Upper lobe of right lung (tissue), 1 donor: ENCODE results near the gene INPP5A. TPM values are rescaled to one million over a fixed set of nuclear protein-coding genes. Genes with fewer than 3 reads are reported as not detected.

Experiments
- ATAC-seq: fragments of 200-7000 bp; cut with Tn5 transposase; one replicate; pipeline ENCODE4 v1.9.1; 2020; ENCODE audit warnings: mild to moderate bottlenecking, moderate library complexity
- DNase-seq: peaks from one replicate; pipeline ENCODE4 v3.0.0-alpha.2; 2020
- H3K27ac ChIP-seq: fragments of 200-600 bp; one replicate; pipeline ENCODE4 v1.8.0; 2022
- H3K27me3 ChIP-seq: fragments of 200-600 bp; one replicate; pipeline ENCODE4 v1.8.0; 2022; ENCODE audit warnings: mild to moderate bottlenecking
- H3K36me3 ChIP-seq: fragments of 200-600 bp; one replicate; pipeline ENCODE4 v1.8.0; 2022
- H3K4me1 ChIP-seq: fragments of 200-600 bp; one replicate; pipeline ENCODE4 v1.8.0; 2022
- H3K4me3 ChIP-seq: fragments of 200-600 bp; one replicate; pipeline ENCODE4 v1.8.0; 2022; ENCODE audit warnings: mild to moderate bottlenecking
- H3K9me3 ChIP-seq: fragments of 200-600 bp; one replicate; pipeline ENCODE4 v1.8.0; 2022
- intact Hi-C: fragments of 100-400 bp; cut with DNase I; formaldehyde crosslinking; loops from one replicate; pipeline ENCODE4 v1.11.0; 2022
- total RNA-seq: library from RNA; stranded (reverse); fragmentation: NEBNext Ultra II Directional; extraction: Animal tissue kit (Norgen Biotek cat#: 25700); gene quantifications from one replicate; pipeline ENCODE4 v1.2.1, GENCODE V29; 2021
- TF ChIP-seq, protein P1 (sequence below): fragments of 200-600 bp; IDR thresholded peaks from one replicate; pipeline ENCODE4 v1.8.0; 2022; ENCODE audit warnings: antibody characterized with exemption
- donor health status: DM: no; HTN: yes; CAD: no; lungs with severe emphysema.

The INPP5A gene
- total RNA-seq, 1 donor from 2014 or later: 38.3 TPM

DNA sequence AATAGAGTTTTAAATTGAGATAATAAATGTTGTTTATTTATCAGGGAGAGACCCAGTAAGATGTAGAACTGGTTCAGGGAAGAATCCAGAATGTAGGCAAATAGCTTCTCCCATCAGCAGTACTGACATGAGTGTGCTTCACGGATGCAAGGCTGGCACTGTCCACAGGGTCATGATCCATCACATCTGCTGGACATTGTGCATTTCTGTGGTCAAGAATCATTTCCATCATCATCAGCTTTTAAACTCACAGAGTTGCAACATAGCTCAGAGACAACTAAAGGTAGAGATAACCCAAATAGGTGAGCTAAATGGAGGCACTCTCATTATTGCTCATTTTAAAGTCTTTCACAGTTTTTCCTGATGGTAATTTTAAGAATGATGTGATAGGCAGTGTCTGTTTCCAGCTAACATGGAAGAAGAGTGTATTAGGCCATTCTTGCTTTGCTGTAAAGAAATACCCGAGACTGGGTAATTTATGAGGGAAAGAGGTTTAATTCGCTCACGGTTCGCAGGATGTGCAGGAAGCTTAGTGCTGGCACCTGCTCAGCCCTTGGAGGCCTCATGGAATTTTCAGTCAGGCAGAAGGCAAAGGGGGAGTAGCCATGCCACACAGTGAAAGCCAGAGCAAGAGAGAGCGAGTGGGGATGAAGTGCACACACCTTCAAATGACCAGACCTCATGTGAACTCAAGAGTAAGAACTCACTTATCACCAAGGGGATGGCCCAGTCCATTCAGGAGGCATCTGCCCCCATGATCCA is 80.8 kb downstream of the INPP5A start:
- intact Hi-C loops: no loop called here
- Histone ChIP-seq H3K27ac (no peak overlapping the region), H3K9me3 (peaks cover 10% of the 10 kb centered on the region), H3K4me3 (no peak overlapping the region), H3K36me3 (no peaks in the 10 kb centered on the region), H3K27me3 (no peaks in the 10 kb centered on the region), H3K4me1 (no peaks in the 10 kb centered on the region)
- ATAC-seq: no peak
- DNase-seq: no peak
- TF ChIP-seq, protein P1, sequence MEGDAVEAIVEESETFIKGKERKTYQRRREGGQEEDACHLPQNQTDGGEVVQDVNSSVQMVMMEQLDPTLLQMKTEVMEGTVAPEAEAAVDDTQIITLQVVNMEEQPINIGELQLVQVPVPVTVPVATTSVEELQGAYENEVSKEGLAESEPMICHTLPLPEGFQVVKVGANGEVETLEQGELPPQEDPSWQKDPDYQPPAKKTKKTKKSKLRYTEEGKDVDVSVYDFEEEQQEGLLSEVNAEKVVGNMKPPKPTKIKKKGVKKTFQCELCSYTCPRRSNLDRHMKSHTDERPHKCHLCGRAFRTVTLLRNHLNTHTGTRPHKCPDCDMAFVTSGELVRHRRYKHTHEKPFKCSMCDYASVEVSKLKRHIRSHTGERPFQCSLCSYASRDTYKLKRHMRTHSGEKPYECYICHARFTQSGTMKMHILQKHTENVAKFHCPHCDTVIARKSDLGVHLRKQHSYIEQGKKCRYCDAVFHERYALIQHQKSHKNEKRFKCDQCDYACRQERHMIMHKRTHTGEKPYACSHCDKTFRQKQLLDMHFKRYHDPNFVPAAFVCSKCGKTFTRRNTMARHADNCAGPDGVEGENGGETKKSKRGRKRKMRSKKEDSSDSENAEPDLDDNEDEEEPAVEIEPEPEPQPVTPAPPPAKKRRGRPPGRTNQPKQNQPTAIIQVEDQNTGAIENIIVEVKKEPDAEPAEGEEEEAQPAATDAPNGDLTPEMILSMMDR: no peak

DNA sequence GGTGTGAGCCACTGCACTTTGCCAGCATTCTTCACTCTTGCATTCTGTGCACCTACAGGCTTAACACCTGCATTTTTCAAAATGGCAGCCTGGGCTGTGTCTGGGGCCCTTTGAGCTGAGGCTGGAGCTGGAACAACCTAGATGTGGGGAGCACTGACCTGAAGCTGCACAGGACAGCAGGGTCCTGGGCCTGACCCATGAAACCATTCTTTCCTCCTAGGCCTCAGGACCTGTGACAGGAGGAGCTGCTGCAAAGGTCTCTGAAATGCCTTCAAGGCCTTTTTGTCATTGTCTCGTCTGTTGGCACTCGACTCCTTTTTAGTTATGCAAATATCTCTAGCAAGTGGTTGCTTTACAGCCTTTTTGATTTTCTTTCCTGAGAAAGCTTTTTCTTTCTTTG is 82.3 kb downstream of the INPP5A start:
- intact Hi-C loops: no loop called here
- no peaks in the 10 kb centered on the region for H3K27me3 ChIP-seq
- no peak overlapping the region for H3K27ac ChIP-seq
- peaks cover 2% of the 10 kb centered on the region for H3K4me1 ChIP-seq
- ATAC-seq (no peak), DNase-seq (no peak)
- H3K9me3 ChIP-seq: peaks cover 10% of the 10 kb centered on the region
- H3K4me3 ChIP-seq: no peak overlapping the region
- no peaks in the 10 kb centered on the region for H3K36me3 ChIP-seq
- TF ChIP-seq, protein P1: no peak

DNA sequence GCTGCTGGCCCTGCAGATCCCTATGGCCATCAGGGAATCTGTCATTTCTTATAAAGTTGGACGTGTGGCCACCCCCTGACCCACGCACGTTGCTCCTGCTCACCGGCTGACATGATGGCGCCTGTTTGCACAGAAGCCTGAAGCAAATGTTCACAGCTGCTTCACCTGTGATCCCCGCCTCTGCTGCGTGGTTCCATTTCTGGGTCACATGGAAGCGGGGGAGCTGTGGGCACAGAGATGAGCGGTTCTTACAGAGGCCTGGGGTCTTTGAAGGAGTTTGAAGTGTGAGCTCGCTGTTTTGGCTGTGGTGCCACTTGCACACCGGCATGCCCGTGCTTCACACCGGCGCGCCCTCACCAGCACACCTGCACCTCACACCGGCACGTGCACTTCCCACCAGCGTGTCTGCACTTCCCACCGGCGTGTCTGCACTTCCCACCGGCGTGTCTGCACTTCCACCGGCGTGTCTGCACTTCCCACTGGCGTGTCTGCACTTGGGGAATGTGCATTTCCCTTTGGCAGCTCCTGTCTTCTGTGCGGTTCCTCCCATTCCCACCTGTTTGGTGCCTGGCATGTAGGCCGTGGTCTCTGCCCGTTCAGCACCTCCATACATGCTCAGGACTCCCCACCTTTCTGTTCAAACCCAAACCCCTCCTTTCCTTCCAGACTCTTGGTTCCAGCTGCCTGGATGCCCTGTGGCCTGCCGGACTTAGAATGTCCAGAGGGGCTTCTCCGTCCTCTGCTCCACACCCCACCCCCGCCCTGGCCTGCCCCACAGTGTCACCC is 86.7 kb downstream of the INPP5A start:
- Histone ChIP-seq H3K4me1 (peaks cover 23% of the 10 kb centered on the region), H3K36me3 (no peaks in the 10 kb centered on the region), H3K27me3 (no peaks in the 10 kb centered on the region), H3K4me3 (no peak overlapping the region), H3K27ac (no peak overlapping the region), H3K9me3 (peaks cover 10% of the 10 kb centered on the region)
- DNase-seq (peak; percentile 35), ATAC-seq (no peak)
- intact Hi-C loops: no loop called here
- TF ChIP-seq, protein P1: no peak

DNA sequence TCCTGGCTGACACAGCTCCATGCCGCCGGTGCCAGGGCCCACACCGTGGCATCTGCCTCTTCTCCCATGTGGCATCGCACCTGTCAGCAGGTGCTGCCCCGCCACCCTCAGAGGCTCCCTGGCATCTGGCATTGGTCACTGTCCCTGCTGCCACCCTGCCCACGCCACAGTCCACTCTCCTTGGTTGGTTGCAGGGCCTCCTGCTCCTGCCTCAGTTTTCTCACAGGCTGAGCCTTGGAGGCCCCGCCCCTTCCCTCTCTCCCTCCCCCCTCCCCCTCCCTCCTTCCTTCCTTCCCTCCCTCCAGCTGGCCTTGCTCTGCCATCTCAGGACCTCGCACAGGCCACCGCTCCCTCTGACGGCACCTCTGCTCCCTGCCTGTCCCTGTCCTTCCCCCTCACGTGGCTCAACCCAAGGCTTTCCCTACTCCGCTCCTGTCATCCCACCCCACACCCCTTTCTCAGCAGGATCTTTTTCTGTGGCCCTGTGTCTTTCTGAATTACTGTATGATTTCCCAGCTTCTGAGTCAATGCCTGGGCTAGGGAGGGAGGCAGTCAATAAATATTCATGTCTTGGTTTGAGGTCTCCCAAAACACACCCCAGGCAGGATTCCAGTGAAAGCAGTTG is 87.4 kb downstream of the INPP5A start:
- Histone ChIP-seq H3K27ac (no peak overlapping the region), H3K9me3 (peaks cover 6% of the 10 kb centered on the region), H3K4me1 (peaks cover 28% of the 10 kb centered on the region), H3K36me3 (no peaks in the 10 kb centered on the region), H3K27me3 (no peaks in the 10 kb centered on the region), H3K4me3 (no peak overlapping the region)
- DNase-seq (peak; percentile 58), ATAC-seq (peak; percentile 19)
- intact Hi-C loops: no loop called here
- TF ChIP-seq, protein P1: no peak

DNA sequence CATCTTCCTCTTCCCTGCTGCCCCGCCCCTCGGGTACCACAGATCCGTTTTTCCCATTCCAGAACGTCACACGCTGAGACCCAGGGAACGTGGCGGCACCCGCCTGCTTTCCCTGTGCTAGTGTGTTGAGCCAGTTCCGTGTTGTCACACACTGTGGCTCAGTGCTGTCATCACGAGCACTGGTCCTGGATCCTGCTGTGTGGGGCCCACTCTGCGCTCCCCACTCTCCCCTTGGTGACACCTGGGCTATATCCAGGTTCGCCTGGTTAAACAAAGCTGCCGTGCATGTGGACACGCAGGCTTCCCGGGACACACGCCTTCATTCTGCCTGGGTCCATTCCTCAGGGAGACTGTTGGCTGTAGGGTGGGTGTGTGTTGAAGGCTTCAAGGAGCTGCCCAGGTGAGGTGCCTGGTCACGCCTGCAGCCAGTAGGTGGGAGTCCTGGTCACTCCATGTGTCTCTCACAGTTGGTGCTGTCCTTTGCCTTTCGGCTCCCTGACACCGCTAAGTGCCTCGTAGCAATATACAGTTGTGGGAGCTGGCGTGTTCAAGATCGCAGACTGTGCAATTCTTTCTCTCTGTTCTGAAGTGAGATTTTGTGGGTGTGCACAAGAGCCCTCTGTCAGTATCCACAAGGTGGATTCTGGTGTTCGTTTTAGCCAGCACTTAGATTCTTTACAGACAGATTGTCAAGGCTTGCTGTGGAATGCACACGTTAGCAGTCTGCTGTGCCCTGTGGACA is 88.6 kb downstream of the INPP5A start:
- Histone ChIP-seq H3K36me3 (no peaks in the 10 kb centered on the region), H3K27ac (no peak overlapping the region), H3K4me3 (no peak overlapping the region), H3K9me3 (no peaks in the 10 kb centered on the region), H3K27me3 (no peaks in the 10 kb centered on the region), H3K4me1 (peaks cover 34% of the 10 kb centered on the region)
- TF ChIP-seq, protein P1: no peak
- intact Hi-C loops: no loop called here
- DNase-seq (peak; percentile 49), ATAC-seq (no peak)
